Lower lobe of right lung (tissue), 2 donors: Measurements from ENCODE around the gene QSOX2. TPM values are rescaled to one million over a fixed set of nuclear protein-coding genes. Genes with fewer than 3 reads are reported as not detected.

ENCODE experiments used
- ATAC-seq, 2 donors: fragments of 200-7000 bp; cut with Tn5 transposase; one replicate each; pipeline ENCODE4 v1.9.1; 2020 to 2022; ENCODE audit warnings: mild to moderate bottlenecking in 2 of 2, moderate library complexity in 2 of 2
- DNase-seq: peaks from one replicate; pipeline ENCODE4 v3.0.0-alpha.2; 2020
- H3K27ac ChIP-seq: fragments of 200-600 bp; one replicate; pipeline ENCODE4 v1.8.0; 2022
- H3K27me3 ChIP-seq: fragments of 200-600 bp; one replicate; pipeline ENCODE4 v1.8.0; 2022; ENCODE audit warnings: low read depth
- H3K36me3 ChIP-seq: fragments of 200-600 bp; one replicate; pipeline ENCODE4 v1.8.0; 2022; ENCODE audit warnings: mild to moderate bottlenecking
- H3K4me1 ChIP-seq: fragments of 200-600 bp; one replicate; pipeline ENCODE4 v1.8.0; 2022
- H3K4me3 ChIP-seq: fragments of 200-600 bp; one replicate; pipeline ENCODE4 v1.8.0; 2022; ENCODE audit warnings: mild to moderate bottlenecking
- H3K9me3 ChIP-seq: fragments of 200-600 bp; one replicate; pipeline ENCODE4 v1.8.0; 2022
- CTCF ChIP-seq: fragments of 200-600 bp; IDR thresholded peaks from one replicate; pipeline ENCODE4 v1.8.0; 2022; ENCODE audit warnings: antibody characterized with exemption, mild to moderate bottlenecking
- intact Hi-C: fragments of 100-400 bp; cut with DNase I; formaldehyde crosslinking; loops from one replicate; pipeline ENCODE4 v1.11.0; 2022
- long read RNA-seq: library from polyadenylated mRNA; unstranded; transcript quantifications from one replicate; pipeline ENCODE4 v2.0.0, GENCODE V29; 2021
- total RNA-seq: library from RNA; stranded (reverse); fragmentation: NEBNext Ultra II Directional; extraction: Animal tissue kit (Norgen Biotek cat#: 25700); gene quantifications from one replicate; pipeline ENCODE4 v1.2.1, GENCODE V29; 2021
- donor health status: DM: no; HTN: yes; CAD: no; lungs with severe emphysema.

QSOX2 gene
- total RNA-seq = 10.5 TPM
- long read RNA-seq, partial matches to known transcripts = 1 of 9 reads
- long read RNA-seq, other reads (novel, unspliced or antisense) = 8 of 9 reads

- ATAC-seq = peak; percentile 93
Observed at GRCh38 chr9:136245219-136246150, at the start of gene QSOX2. Gene QSOX2 (minus strand): TSS chr9:136245812. CDS start chr9:136245803, 9 bp downstream.

GRCh38 chr9:136295055-136295454 lies 49.4 kb upstream of the QSOX2 start:
- no peak for ATAC-seq
- intact Hi-C loops = no loop called here
- peaks cover 14% of the 10 kb centered on the region for H3K27me3 ChIP-seq
- no peaks in the 10 kb centered on the region for H3K4me1 ChIP-seq
- H3K9me3 ChIP-seq = no peaks in the 10 kb centered on the region
- no peak overlapping the region for H3K4me3 ChIP-seq
- no peak for TF ChIP-seq CTCF
- no peak overlapping the region for H3K27ac ChIP-seq
- H3K36me3 ChIP-seq = no peaks in the 10 kb centered on the region
- no peak for DNase-seq

More at GRCh38 chr9:136245219-136246150, at the start of gene QSOX2:
- no peak for TF ChIP-seq CTCF
- Histone ChIP-seq H3K9me3 (no peaks in the 10 kb centered on the region), H3K4me3 (peak within 1 kb of the TSS; percentile 81), H3K27me3 (no peaks in the 10 kb centered on the region), H3K27ac (peak within 1 kb of the TSS; percentile 36), H3K4me1 (peaks cover 16% of the 10 kb centered on the region), H3K36me3 (no peaks in the 10 kb centered on the region)
- intact Hi-C loops = no loop called here
- DNase-seq = peak; percentile 88

- no peak for TF ChIP-seq CTCF
- intact Hi-C loops = no loop called here
- peaks cover 14% of the 10 kb centered on the region for H3K27me3 ChIP-seq
Observed at GRCh38 chr9:136294437-136294836, 48.8 kb upstream of the QSOX2 start.

GRCh38 chr9:136293476-136294077 lies 48.0 kb upstream of the QSOX2 start:
- DNase-seq (no peak), ATAC-seq (no peak)
- Histone ChIP-seq H3K36me3 (no peaks in the 10 kb centered on the region), H3K4me1 (no peaks in the 10 kb centered on the region), H3K27ac (no peak overlapping the region), H3K4me3 (no peak overlapping the region), H3K27me3 (peaks cover 14% of the 10 kb centered on the region), H3K9me3 (no peaks in the 10 kb centered on the region)
- intact Hi-C loops = no loop called here
- TF ChIP-seq CTCF = no peak

More at GRCh38 chr9:136294437-136294836, 48.8 kb upstream of the QSOX2 start:
- Histone ChIP-seq H3K36me3 (no peaks in the 10 kb centered on the region), H3K27ac (no peak overlapping the region), H3K4me1 (no peaks in the 10 kb centered on the region), H3K4me3 (no peak overlapping the region), H3K9me3 (no peaks in the 10 kb centered on the region)
- no peak for DNase-seq
- no peak for ATAC-seq

GRCh38 chr9:136292591-136293448 lies 47.2 kb upstream of the QSOX2 start:
- H3K27me3 ChIP-seq = peaks cover 19% of the 10 kb centered on the region
- ATAC-seq = no peak
- no peak overlapping the region for H3K27ac ChIP-seq
- no peaks in the 10 kb centered on the region for H3K9me3 ChIP-seq
- H3K4me3 ChIP-seq = no peak overlapping the region
- intact Hi-C loops = no loop called here
- H3K4me1 ChIP-seq = no peaks in the 10 kb centered on the region
- TF ChIP-seq CTCF = no peak
- no peaks in the 10 kb centered on the region for H3K36me3 ChIP-seq
- no peak for DNase-seq
